GM21381 (cell line): ENCODE results near the gene SLC6A17.

Experiments
- ATAC-seq: cut with Tn5 transposase; IDR thresholded peaks from one replicate; pipeline ENCODE4 v1.9.1; 2021; ENCODE audit warnings: mild to moderate bottlenecking, moderate library complexity; ENCODE audit not compliant: unreplicated experiment

SLC6A17 gene

DNA sequence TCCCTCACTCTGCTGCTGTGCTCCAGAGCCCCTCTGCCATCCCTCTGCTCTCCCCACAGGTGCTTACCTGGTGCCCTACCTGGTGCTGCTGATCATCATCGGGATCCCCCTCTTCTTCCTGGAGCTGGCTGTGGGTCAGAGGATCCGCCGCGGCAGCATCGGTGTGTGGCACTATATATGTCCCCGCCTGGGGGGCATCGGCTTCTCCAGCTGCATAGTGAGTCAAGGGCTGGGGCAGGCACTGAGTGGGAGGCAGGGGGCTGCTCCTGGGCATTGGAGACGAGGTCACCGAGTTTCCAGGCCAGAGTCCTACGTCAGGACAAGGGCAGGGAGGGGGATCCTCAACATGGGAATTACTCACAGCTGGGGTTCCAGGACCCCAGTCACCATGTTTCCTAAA lies 21.7 kb downstream of the SLC6A17 start:
- no peak for ATAC-seq

DNA sequence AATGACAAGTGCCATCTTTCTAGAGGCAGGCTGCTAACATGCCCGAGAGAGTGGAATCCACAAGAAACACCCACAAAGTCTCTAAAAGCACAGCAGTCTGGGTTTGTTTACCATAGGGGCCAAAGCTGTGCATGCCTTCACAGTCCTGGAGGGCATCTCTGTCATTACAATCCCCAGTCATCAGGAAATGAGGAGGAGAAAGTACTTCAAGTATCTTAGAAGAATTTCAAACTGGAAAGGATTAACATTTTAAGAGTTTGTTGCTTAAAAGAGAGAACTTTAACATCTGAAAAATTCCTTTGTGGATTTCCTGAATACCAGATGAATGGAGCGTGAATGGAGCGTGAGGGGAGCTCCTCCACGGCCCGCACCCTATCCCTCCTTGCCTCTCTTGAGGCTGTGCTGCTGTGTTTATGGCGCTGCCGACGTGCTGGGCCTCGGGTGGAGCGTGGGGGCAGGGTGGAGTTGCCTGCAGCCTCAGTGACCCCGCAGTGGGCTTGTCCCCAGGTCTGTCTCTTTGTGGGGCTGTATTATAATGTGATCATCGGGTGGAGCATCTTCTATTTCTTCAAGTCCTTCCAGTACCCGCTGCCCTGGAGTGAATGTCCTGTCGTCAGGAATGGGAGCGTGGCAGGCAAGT lies 23.3 kb downstream of the SLC6A17 start:
- ATAC-seq = no peak

DNA sequence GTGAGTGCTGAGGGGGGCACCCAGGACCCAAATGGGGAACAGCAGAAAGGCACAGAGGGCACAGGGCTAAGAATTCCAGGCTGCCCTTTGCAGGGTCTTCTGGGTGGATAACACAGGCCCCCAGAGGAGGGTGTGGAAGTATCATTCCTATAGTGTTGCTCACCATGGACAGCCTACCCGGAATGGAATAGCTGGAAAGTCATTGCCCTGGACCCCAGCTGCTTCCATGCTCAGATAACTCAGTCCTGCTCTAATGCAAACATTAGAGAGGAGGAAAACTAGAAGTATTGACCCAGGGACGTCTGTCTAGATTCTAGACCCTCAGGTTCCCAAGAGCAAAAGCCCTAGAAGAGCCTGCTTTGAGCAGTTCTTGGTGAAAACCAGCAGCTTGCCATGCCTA lies 24.7 kb downstream of the SLC6A17 start:
- no peak for ATAC-seq

DNA sequence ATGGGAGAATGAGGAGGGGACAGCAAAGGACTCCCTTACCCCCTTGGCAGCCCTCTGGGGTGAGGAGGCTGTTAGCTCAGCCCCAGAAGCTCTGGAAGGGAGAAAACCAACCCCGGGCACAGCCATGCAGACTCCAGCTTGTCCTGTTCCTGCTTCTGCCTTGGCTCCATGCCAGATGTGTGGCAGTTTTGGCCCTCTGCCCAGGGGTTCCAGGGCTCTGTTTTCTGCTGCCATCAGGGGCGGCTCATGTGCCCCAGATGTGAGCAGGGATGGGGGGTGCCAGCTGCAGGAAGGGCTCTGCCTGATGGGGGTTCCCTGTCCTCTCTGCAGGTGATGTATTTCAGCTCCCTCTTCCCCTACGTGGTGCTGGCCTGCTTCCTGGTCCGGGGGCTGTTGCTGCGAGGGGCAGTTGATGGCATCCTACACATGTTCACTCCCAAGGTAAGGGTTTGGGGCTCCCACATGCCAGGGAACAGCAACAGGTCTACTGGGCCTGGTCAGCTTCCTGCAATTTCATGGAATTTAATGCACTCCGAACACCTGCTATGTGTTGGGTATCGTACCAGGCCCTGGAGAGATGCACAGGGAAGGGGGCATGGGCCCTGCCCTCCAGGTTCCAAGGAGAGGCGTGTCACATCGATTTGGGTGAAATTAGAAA lies 26.1 kb downstream of the SLC6A17 start:
- ATAC-seq = no peak

DNA sequence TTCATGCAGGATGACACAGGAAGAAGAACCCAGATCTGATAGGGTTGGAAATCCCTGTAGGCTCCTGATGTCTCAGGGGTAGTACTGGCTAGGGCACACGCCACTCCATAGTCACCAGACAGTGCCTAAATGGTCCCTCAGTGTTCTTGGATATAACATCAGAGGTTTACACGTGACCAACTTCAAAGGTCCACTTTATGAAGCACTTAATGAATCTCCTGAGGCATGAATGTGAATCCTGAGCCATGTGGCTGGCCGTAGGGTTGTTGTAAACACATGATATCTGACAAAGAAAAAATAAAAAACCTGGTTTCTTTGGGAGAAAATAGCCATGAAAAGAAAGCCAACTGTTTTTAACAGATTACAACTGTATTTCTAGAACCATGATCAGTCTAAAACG lies 27.5 kb downstream of the SLC6A17 start:
- no peak for ATAC-seq

DNA sequence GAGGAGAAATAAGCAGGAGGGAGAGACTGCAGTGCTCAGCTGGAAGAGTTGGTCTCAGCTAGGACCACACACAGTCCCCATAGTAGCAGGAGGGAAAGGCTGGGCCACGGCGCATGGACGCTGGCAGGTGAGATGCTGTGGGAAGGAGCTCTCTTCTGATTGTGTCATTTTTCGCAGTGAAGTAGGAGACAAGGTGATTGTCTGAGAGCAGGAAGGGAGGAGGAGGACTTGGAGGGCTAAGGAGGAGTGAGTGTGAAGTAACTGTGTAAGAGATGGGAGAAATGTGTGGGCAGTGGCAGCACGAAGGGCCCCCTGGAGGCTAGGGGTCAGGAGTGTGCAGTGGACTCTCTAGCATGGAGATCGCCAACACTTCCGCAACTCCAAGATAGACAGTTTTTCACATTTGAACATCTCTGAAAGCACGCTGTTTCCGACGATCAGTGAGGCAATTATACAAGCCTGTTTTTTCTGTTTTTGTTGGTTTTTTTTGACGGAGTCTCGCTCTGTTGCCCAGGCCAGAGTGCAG lies 33.4 kb downstream of the SLC6A17 start:
- ATAC-seq = no peak

DNA sequence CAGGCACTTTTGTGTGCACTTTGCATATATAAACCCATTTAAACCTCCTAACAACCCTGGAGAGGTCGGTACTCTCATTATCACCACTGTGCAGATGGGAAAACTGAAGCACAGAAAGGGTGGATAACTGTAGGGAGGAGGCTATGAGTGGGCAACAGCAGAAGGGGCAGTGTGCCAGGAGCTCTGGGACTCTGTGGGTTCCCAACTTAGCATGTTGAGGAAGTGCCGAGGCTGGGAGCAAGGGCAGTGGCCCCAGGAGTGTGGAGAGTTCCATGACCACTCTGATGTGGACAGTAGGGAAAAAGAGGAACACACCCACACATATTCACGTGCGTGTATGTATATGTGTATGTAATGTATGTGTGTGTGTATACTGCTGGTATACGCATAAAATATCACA lies 34.2 kb downstream of the SLC6A17 start:
- ATAC-seq = no peak

DNA sequence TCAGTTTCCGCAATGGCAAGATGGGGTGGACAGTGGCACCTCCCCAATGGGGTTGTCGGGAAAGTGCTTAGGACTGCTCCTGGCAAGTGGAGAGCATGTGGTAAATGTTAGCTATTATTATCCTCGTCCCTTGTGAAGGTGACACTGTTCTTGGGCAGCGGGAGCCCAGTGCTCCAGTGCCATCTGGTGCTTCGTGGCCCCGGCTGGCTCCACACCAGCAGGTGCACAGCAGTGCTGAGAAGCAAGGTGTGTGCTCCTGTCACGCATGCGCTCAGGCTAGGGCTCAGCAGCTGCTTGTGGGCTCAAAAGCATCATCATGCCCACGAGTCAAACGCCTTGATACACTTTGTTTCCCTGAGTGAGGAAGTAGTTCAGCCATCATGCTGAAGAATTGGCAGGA lies 34.9 kb downstream of the SLC6A17 start:
- ATAC-seq = no peak

DNA sequence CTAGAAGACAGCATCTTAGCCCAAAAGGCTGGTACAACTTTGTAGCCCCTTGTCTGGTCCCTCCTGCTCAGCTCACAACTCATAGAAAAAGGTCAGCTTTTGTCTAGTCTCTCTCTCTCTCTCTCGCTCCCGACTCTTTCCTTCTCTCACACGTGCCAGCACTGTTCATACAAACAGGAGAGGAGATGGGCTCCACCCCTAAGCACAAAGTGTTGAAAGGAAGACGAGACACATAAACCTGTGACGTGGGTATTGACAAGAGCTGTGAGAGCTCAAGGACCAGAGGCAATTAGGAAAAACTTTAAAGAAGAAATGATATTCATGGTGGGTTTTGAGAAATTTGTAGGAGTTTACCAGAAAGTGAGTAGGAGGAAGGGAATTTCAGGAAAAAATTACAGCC lies 36.3 kb downstream of the SLC6A17 start:
- ATAC-seq = no peak

DNA sequence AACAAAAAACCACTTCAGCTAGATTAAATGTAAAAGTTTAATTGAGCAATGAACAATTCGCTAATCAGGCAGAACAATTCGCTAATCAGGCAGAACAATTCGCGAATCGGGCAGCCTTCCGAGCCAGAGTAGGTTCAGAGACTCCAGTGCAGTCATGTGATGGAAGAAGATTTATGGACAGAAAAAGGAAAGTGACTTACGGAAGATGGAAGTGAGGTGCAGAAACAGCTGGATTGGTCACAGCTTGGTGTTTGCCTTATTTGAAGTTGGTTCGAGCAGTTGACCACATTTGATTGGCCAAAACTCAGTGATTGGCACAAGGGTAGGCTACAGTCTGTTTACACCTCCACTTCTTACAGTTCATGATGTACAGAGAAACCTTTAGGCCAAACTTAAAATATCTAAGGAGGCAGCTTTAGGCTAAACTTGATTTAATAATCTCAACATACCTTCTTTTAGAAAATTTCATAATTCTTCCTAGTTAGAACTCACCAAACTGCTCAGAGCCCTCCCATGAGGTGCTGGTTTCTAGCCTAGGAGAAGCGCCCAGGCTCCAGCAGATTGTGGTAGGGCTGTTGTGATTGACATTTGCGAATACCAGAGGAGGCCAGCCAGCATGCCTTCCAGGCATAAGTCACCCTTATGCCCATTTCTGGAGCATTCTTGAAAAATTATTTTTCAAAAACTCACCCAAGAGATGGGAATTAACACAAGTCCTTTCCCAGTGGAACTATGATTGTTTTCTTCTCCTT lies 37.0 kb downstream of the SLC6A17 start:
- ATAC-seq = no peak

DNA sequence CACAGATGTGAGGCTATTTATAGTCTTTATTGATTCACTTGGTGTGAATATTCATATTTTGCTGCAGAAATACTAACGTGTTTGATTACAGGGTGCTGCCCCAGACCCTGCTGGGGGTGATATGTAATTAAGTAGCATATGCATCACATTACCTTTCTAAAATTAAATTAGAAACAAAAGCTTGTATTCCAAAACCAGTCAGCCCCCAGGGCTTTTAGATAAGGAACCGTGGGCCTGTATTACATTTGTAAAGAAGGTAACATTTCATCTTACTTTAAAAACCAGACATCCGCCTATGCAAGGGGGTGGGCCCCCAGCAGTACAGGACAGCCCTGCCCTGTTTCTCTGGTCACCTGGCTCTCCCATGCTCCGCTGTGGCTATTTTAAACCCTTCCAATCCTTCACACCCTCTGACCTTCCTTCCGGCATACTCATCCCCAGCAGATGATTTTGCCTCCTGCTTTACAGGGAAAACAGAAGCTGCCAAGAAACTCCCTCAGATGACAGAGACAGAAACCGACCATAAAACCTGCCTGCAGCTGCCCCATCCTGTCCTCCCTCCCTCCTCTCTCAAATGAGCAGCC lies 37.8 kb downstream of the SLC6A17 start:
- no peak for ATAC-seq

DNA sequence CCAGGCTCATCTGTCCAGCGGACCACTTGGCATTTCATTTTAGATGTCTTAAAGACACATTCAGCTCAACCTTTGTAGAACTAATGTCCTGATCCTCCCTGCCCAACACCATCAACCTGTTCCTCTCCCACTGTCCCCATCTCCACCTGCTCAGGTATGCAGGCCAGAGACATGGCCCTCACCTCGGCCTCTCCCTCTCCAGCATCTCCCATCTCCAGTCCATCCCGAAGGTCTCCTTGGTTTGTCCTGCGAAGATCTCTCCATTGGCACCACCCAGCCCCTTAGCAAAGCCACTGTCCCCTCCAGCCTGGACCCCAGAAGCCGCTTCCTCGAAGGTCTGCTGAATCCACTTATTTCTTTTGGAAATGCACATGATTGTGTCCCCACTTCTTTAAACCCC lies 38.9 kb downstream of the SLC6A17 start:
- ATAC-seq = no peak

DNA sequence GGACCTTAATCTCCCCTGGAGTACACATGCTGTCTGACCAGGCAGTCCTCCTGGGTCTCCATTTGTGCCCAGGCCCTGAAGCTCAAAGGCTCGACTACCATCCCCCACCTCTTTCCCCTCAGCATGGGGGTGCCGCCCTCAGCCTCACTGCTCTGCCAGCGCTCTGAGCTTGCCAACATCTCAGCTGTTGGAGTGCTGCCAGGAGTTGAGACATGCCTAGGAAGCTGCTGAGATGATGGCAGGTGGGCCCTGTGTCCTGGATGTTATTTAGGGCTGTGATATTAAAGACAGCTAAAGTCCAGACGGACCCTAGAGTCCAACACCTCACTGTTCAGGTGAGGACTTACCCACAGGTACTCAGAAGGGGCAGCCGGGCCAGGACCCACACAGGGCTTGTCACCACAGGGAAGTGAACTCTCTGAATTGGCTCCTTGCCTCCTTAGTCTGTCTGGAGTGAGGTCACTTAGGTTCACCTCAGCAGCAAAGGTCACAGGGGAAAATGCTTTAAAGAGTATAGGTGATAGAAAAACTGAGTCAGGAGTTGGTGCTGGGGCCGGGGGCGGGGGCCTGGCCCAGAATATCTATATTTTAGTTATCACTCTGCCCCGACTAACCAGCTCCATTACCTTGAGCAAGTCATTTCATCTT lies 40.1 kb downstream of the SLC6A17 start:
- no peak for ATAC-seq

DNA sequence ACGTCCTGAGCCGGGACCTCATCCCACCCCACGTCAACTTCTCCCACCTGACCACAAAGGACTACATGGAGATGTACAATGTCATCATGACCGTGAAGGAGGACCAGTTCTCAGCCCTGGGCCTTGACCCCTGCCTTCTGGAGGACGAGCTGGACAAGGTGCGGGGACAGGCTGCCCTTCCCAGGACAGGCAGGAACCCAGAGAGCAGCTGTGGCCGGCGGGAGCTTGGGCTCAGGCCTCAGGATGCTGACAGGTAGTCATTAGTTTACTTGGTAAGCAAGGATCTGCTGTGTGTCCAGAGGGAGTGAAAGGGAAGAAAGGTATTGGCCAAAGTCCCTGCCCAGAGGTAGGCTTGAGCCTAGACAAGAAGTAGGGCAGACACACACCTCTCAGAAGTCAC lies 42.2 kb downstream of the SLC6A17 start:
- no peak for ATAC-seq

DNA sequence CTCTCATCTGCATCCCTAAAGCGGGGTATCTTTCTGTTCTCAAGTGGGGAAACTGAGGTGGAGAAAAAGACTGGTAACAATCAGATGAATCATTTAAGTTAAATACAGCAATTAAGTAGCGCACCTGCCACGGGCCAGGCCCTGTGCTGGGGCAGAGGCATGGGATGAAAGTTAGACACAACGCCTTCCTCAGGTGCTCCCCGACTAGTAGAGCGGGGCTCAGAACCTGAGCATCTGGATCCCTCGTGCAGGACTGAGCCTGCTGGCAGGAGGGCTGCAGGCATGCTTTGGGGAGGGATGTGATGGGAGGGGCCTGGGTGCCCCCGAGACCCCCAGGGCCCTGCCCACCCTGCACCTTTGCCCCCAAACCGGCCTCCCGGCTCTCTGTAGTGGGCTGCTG lies 44.9 kb downstream of the SLC6A17 start:
- no peak for ATAC-seq

DNA sequence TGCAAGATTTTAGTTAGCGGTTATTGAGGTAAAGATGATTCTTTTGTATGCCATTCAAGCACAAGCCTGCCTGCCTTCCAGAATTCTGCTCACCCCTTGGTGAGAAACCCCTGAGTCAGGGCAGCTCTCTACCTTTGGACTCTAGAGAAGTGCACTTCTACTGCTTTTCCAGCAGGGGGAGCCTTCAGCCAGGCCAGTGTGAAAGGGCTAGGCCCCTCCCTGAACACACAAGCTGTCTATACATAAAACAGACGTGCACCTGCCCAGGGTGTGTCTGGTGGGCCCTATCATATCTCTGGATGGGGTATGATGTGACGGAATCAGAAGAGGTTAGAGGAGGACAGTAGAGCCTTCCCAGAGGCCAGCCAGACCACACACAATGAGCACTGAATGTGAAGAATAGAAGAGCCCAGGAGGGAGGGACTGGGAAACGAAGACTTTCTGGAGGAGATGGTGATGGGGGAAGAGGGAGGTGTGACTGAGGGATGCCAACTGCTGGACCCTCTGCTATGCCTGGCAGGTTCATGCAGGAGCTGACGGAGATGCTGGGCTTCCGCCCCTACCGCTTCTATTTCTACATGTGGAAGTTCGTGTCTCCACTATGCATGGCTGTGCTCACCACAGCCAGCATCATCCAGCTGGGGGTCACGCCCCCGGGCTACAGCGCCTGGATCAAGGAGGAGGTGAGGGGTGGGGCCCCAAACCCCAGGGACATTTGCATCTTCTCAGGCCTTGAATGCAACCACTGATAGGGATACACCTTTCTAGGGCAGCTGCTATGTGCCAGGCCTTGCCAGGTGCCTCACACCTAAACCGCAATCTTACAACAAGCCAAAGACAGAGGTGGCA lies 46.8 kb downstream of the SLC6A17 start:
- no peak for ATAC-seq

DNA sequence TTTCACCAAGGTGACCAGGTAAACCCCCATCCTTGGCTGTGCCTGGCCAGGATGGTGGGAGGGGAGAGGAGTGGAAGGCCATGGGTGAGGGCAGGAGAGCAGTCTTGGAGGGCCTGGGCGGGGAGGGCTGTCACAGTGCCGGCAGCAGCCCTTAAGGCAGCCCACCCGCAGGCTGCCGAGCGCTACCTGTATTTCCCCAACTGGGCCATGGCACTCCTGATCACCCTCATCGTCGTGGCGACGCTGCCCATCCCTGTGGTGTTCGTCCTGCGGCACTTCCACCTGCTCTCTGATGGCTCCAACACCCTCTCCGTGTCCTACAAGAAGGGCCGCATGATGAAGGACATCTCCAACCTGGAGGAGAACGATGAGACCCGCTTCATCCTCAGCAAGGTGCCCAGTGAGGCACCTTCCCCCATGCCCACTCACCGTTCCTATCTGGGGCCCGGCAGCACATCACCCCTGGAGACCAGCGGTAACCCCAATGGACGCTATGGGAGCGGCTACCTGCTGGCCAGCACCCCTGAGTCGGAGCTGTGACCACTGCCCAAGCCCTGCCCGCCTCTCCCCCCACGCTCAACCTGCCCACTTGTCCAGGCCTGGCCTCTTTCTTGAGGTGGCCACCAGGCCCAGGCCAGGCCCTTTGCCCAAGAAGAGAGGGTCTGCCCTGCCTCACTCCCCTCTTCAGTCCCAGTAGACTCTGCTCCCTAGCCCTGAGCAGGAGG lies 47.8 kb downstream of the SLC6A17 start:
- ATAC-seq = no peak

DNA sequence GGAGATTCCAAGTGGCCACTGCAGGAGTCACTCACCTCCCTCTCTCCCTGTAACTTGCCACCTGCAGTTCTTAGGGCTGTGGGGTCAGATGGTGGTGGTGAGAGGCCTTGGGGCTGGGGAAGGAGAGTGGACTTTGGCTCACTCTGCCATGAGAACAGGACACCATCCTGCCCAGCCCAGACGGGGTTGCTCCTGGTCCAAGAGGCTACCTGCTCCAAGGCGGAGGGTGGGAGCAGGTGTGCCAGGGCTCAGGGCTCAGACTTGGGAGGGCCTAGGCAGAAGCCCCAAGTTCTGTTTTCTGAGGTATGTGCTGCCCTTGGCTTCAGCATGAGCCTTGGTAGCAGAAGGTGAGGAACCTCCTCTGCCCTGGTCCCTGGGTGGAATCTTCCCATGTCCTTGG lies 48.5 kb downstream of the SLC6A17 start:
- no peak for ATAC-seq

DNA sequence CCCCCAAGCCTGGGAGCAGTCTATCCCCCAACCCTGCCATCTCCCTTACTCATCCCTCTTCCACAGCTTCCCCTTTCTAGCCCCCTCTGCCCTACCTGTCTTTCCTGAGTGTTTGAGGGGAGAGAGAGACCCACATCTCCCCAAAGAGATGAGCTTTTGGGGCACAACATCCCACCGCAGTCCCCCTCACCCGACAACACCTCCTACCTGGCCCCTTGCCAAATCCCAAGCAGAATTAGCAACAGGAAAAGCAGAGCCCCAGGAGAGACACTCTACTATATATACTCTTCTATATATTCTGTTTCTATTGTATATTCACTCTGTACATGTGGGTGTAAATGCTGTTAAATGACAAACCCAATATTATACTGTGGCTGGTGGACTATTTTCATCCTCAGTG lies 49.9 kb downstream of the SLC6A17 start:
- no peak for ATAC-seq

DNA sequence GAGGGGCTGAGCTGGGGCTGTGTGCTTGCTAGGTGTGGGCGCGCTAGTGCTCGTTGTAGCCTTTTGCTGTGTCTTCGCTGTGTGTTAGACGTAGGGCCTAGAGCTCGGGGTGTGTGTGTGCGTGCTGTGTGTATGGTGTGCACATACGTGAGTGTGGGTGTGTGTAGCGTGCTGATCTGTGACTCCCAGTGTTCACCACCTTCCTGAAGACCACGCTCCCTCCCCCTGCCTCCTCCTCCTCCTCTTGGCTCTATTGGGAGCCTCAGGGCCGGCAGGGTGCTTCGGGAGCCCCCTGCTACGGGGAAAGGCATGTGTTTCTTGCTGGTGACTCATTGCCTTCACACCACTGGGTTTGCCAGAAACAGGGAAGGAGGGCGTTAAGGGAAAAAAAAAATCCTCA lies 50.4 kb downstream of the SLC6A17 start:
- ATAC-seq = no peak
